T-helper 22 cell (primary cell): ENCODE results near the gene TPM1.
"Not testable (repeated sequence)": the region's sequence is repeated elsewhere in the genome, so short reads cannot be mapped to it uniquely, and the experiment has no call there.

Experiments
- DNase-seq: peaks from one replicate; pipeline ENCODE4 v3.0.0-alpha.2; 2020; ENCODE audit warnings: low read depth

TPM1 gene

DNA sequence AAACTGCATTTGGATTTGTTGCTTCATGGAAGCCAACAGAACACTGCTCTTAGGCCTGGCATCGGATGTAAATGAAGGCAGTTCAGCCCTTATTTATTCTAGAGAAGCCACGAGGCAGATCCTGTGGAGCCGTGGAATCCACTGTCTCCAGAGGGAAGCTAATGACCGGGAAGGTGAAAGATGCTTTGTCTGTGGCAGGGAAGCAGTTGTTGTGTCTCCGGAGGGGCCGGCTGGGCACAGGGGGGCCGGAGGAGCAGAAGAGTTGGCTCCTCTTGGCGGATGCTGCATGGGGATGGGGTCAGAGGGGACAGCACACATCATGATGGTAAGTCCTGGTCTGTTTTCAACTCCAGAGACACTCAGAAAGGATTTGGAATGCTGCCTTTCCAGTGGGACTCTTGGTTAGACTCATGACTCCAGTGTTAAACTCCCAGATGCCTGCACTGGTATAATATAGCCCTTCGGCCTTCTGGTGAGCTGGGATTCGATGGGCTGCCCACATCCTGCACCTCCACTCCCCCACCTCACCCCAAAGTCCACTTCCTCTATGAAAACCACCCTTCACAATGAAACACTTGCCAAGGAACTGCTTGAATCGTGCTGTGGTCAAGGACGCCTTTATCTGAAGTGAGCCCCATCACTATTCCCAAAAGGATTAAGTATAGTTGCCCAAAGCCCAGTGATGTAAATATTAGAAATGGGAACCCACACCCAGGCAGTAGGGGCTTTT is 33.6 kb downstream of the TPM1 start:
- DNase-seq, result no peak

GRCh38 chr15:63076714-63077046 is 34.1 kb downstream of the TPM1 start:
- no peak for DNase-seq

DNA sequence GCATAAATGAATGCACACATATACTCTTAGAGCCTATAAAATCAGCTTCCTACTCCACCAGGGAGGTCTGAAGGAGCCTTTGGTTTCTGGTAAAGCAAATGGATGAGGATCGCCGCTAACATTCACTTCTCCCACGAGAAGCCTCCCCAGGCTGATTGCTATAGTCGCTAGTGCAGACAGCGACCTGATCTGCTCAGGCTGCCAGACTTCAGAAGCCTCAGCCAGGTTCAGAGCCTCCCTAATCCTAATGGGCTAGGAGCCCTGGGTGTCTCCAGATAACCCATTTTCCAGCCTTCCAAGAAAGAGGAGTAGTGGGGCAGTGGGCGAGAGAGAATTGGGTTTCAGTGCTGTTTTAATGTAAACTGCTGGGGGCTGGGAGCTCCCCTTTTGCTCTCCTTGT is 35.4 kb downstream of the TPM1 start:
- no peak for DNase-seq

- no peak for DNase-seq
These were observed 37.5 kb downstream of the TPM1 start for GRCh38 chr15:63079947-63080626.

DNA sequence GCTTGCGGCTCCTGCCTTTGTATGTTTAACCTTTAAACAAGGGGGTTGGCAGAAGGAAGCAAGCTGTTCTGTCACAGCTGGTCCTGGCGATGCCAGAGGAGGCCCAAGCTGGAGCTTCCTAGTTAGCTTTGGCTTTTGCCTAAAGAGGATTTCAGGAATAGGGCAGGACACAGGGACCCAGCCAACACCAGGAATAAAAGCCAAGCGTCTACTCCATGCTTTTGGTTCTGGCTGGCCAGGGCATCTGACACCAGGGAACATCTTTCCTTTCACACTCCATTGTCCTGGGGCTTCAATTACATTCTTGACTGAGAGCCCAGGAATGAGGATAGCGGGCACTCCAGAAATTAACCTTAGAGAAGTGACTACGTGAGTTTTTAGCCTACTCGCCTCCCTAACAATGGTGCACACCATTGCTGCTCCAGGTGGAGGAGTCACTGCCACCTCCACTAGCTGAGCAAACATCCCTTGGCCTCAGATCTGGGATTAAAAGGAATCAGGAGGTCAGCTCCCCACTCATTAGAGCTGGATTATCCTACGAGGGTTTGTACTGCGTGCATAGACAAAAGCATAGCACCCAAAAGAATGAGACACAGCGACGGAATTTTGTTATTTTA is 38.2 kb downstream of the TPM1 start:
- DNase-seq, result no peak

GRCh38 chr15:63082366-63082765 is 39.8 kb downstream of the TPM1 start:
- DNase-seq, result no peak

DNA sequence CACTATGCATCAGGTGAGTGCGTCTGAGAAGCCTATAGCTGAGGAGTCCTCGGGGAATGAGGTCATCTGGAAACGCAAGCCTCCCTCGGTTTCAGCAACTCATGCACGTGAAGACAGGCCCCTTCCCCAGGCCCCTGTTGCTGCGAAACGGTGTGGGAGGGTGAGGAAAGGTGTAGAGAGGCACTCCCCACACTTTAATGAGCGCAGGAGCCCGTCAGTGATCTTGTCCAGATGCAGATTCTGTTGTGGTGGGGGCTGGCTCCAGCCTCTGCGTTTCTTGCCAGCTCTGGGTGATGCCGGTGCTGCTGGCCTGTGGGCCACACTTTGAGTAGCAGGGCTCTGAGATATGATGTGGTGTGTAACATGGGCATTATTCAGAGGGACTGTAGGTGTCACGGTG is 40.5 kb downstream of the TPM1 start:
- DNase-seq, result no peak

DNA sequence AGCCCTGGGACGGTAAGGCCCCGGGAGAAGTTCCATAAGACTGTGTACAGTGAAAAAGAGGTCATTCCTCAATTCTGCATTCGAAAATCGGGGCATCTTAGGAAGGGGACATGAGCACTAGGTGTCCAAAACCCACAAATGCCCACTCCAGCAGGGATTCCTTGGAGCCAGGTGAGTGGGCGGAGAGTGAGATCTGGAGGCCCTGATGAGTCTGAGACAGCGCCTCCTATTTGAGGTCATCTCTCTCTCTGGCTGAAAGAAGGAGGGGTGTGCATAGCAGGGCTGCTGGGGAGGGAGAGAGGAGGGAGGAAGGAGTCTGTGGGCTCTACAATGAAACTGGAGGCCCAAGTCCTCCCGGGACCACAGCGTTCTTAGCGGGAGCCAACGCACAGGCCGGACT is 41.0 kb downstream of the TPM1 start:
- DNase-seq, result no peak

GRCh38 chr15:63084806-63085205 is 42.3 kb downstream of the TPM1 start:
- DNase-seq, result no peak

GRCh38 chr15:63085289-63085688 is 42.7 kb downstream of the TPM1 start:
- no peak for DNase-seq

DNA sequence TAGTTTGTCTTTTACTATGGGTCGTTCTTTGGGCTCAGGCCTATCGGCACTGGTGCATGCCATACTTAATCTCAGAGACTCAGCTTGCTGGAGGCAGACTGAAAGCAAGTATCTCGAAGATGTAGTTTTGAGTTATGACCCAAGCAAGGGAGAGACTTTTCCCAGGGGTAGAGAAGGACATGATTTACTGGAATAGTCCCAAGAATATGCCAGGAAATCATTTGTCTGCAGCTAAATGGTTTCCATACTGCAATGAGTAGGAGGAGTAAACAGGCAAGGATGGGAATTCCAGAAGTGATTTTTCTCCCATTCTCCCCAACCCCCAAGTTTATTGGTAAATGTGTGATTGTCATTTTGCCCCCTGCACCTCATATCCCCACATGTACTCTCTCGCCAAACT is 43.7 kb downstream of the TPM1 start:
- no peak for DNase-seq

GRCh38 chr15:63086947-63087346 is 44.4 kb downstream of the TPM1 start:
- DNase-seq, result no peak

GRCh38 chr15:63088533-63089245 is 46.1 kb downstream of the TPM1 start:
- DNase-seq, result no peak

DNA sequence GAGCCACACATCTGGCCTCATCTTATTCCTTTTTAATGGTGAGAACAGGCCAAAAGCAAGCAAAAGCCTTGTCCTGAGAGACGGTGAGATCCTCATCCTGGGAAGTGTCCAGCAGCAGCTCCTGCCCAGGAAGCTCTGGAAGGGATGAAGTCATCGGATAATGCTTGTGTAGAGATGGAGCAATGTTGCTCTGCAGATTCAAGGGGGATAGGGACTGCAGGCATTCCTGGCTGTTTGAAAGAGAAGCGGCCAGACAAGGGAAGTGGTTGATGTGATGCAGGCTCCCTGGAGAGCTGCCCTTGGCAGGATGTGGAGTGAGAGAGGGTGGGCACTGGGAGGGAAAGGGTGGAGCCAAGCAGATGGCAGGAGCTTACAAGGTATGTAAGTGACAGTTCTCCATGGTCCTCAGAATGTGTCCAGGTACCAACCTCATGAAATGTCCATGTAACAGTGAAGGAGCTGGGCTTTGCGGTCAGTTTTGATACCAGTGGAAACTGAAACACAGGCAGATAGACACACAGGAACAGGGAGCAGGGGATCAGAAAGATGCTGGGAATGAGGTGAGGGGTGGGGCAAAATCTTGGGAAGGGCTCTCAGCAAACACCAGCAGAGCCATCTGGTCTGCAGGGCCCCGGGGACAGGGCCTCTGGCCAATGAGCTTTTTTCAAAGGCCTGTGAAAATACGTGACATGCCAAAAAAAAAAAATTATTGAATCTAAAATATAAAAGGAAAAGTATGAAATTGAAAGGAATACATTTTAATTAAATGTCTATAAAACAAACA is 46.9 kb downstream of the TPM1 start:
- DNase-seq, result no peak

GRCh38 chr15:63090472-63090871 is 47.9 kb downstream of the TPM1 start:
- DNase-seq, result no peak

DNA sequence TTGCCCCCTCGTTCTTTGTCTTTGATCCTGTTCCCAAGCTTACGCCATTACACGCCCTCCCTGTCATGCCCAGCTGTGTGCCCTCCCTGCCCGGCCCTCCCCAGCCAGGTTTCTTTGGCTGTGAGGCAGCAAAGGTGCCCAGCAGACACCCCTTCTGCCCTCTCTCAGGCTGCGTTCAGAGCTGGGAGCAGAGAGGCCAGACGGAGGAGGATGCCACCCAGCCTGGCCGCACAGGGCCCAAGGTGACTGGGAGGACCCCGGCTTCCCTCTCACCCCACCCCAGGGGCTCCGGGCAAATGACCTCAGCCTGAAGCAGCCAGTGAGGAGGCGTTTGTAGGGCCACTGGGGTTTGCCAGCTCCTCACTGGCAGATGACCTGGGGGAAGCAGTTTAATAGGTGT is 48.3 kb downstream of the TPM1 start:
- DNase-seq, result no peak

GRCh38 chr15:63091679-63092446 is 49.3 kb downstream of the TPM1 start:
- DNase-seq, result no peak

DNA sequence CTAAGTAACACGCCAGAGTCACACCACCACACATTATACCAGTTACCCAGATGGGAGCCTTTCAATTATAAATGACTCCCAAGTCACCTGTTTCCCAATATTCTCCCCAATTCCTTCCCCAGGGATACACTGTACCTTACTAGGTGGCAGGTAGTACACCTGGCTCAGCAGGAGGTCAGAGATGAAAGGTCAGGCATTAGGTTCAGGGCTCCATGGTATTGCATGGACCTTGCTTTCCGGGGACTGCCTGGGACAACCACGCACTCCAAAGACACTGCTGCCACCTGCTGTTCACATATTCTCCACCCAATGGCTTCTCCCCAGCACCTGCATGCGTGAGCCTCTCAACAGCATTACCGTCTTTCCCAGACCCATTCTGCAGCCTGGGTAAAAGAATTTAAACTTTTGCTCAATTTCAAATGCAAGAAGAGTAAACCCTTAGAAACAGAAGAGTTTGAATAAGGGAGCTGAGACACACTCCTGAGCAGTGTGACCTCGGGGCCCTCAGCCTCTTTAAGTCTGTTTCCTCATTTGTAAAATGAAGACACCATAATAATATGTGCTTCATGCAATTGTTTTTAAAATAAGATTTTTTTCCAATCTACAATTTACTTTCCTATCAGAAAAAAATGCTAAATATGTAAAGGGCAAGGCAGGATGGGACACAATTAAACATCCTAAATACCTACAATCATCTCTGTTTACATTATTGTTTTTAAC is 51.1 kb downstream of the TPM1 start:
- DNase-seq, result peak; percentile 25

DNA sequence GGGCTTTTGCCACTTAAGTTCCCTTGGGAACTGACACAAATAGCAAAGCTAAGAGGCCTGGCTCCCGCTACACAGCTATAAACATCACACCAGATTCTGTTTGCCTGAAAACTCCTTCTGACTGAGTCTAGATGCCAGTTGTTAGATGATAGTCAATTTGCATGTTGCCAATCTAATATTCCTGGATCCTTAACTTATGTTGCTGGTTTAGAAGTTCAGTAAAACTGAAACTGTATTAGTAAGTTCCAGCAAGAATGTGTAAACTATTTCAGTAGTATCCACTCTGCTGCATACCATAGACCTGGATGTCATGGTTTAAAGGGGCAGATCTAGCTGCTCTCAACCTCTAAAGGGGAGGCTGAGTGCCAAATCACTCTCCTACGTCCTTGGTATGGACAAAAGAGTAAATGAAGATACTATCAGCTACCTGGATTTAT is 52.0 kb downstream of the TPM1 start:
- DNase-seq, result no peak

DNA sequence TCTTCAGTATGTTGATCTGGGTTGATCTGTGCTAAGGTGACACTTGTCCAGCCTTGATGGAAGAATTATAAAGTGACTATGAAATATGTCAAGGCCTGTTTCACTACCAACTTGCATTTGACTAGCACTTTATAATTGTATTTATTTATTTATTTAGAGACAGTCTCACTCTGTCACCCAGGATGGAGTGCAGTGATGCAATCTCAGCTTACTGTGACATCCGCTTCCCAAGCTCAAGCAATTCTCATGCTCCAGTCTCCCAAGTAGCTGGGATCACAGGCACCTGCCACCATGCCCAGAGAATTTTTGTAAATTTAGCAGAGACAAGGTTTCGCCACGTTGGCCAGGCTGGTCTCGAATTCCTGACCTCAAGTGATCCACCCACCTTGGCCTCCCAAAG is 53.6 kb downstream of the TPM1 start:
- no peak for DNase-seq

DNA sequence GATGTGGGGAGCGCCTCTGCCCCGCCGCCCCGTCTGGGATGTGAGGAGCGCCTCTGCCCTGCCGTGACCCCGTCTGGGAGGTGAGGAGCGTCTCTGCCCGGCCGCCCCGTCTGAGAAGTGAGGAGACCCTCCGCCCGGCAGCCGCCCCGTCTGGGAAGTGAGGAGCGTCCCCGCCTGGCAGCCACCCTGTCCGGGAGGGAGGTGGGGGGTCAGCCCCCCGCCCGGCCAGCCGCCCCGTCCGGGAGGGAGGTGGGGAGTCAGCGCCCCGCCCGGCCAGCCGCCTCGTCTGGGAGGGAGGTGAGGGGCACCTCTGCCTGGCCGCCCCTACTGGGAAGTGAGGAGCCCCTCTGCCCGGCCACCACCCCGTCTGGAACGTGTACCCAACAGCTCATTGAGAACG is 56.4 kb downstream of the TPM1 start:
- DNase-seq, result not testable (repeated sequence)
